Measurements from ENCODE around the gene REXO5.

- TF ChIP-seq POLR2A (IDR thresholded peaks at IDR 0.05) (no peak), POLR2AphosphoS5 (IDR thresholded peaks at IDR 0.05) (no peak)
Measured at GRCh38 chr16:20868890-20869289, 62.6 kb downstream of the REXO5 start.
